ENCODE results near the gene ACTMAP.

The ACTMAP gene

GRCh38 chr19:40776932-40777644, 26.8 kb upstream of the ACTMAP start (continued):
- 0 out of 2 replicates have a peak, but pooled peaks have one; percentile 39 for TF ChIP-seq PRDM4 (tag by site-specific recombination; IDR thresholded peaks at IDR 0.05)

GRCh38 chr19:40776364-40776763, 26.1 kb upstream of the ACTMAP start:
- ChIA-PET CTCF (interaction anchor here (0.7 to 6.4 kb wide), 7 partner anchors 13 to 174 kb away, joined by 4 to 61 read pairs (median 5); no protein-coding TSS in a partner anchor), POLR2A (interaction anchor here (2.6 to 3.2 kb wide), 6 partner anchors 9 to 56 kb away, joined by 14 to 180 read pairs (median 34); partner anchors contain the start of genes ACTMAP and SNRPA)
- Histone ChIP-seq H3K36me3 (ENCODE audit: control insufficient read depth in 2 of 2, insufficient read depth in 1 of 2, low read length in 2 of 2) (peaks cover 0 to 18% of the 10 kb centered on the region in 2 experiments; a peak in 1 of 3 replicates), H3K4me3 (ENCODE audit: low read depth, low read length) (no peak overlapping the region), H3K4me1 (ENCODE audit: control insufficient read depth, insufficient read depth, low read length) (peaks cover 13% of the 10 kb centered on the region), H3K27ac (ENCODE audit: extremely low read depth, low read depth, low read length) (no peak overlapping the region), H3K9me3 (ENCODE audit: control insufficient read depth, insufficient read depth, low read depth, low read length) (no peaks in the 10 kb centered on the region)
- TF ChIP-seq ZNF521 (tag by site-specific recombination; IDR thresholded peaks at IDR 0.05) (no peak), ZNF121 (tag by site-specific recombination; IDR thresholded peaks at IDR 0.05) (peak; percentile 93; the same call in 1 of the 2 replicates), ZBTB49 (tag by site-specific recombination; IDR thresholded peaks at IDR 0.05; ENCODE audit: low read depth) (no peak), OSR2 (tag by site-specific recombination; IDR thresholded peaks at IDR 0.05) (no peak), BCL6B (tag by site-specific recombination; IDR thresholded peaks at IDR 0.05) (no peak)

- TF ChIP-seq ZNF664 (tag by site-specific recombination; IDR thresholded peaks at IDR 0.05) (no peak), ZFHX2 (tag by site-specific recombination; conservative IDR thresholded peaks at IDR 0.05) (0 out of 2 replicates have a peak, but pooled peaks have one; percentile 37), EGR2 (tag by site-specific recombination; IDR thresholded peaks at IDR 0.05; ENCODE audit: low read depth) (peak; percentile 9; the same call in 1 of the 2 replicates)
- H3K27ac ChIP-seq (ENCODE audit: extremely low read depth, low read depth, low read length): 0 out of 2 replicates have a peak overlapping the region, but pooled peaks have one; percentile 17
- ChIA-PET POLR2A (interaction anchor here (0.6 to 3.2 kb wide), 2 partner anchors 32 to 224 kb away, joined by 5 to 30 read pairs; no protein-coding TSS in a partner anchor), CTCF (interaction anchor here (0.6 to 6.4 kb wide), 5 partner anchors 10 to 66 kb away, joined by 3 to 61 read pairs (median 4); no protein-coding TSS in a partner anchor)
- H3K4me1 ChIP-seq (ENCODE audit: control insufficient read depth, insufficient read depth, low read length): peaks cover 13% of the 10 kb centered on the region
- no peaks in the 10 kb centered on the region for H3K9me3 ChIP-seq (ENCODE audit: control insufficient read depth, insufficient read depth, low read depth, low read length)
- H3K4me3 ChIP-seq (ENCODE audit: low read depth, low read length): no peak overlapping the region
- H3K36me3 ChIP-seq (ENCODE audit: control insufficient read depth in 2 of 2, insufficient read depth in 1 of 2, low read length in 2 of 2): peaks cover 0 to 13% of the 10 kb centered on the region in 2 experiments; a peak in 1 of 3 replicates
Measured at GRCh38 chr19:40775632-40776022, 25.4 kb upstream of the ACTMAP start.

- CTCF ChIA-PET: interaction anchor here (0.5 to 6.4 kb wide), 6 partner anchors 9 to 409 kb away, joined by 3 to 61 read pairs (median 4); no protein-coding TSS in a partner anchor
- H3K36me3 ChIP-seq (ENCODE audit: control insufficient read depth in 2 of 2, insufficient read depth in 1 of 2, low read length in 2 of 2): peaks cover 0 to 14% of the 10 kb centered on the region in 2 experiments; a peak in 1 of 3 replicates
- POLR2A ChIA-PET: interaction anchor here (0.6 kb wide), 1 partner anchor 224 kb away, joined by 5 read pairs; no protein-coding TSS in a partner anchor
- no peak for TF ChIP-seq PRDM2 (tag by site-specific recombination; IDR thresholded peaks at IDR 0.05; ENCODE audit: borderline replicate concordance)
- TF ChIP-seq ZNF24 (tag by site-specific recombination; IDR thresholded peaks at IDR 0.05): no peak
- no peak for TF ChIP-seq GLI2 (tag by site-specific recombination; IDR thresholded peaks at IDR 0.05; ENCODE audit: borderline replicate concordance, low read depth)
- TF ChIP-seq YY1 (tag by site-specific recombination; IDR thresholded peaks at IDR 0.05): no peak
Measured at GRCh38 chr19:40774916-40775631, 24.8 kb upstream of the ACTMAP start, which contains the start of gene MIA. Gene MIA (plus strand): TSS chr19:40775521. CDS start chr19:40775543, 22 bp downstream.

More at GRCh38 chr19:40774916-40775631, 24.8 kb upstream of the ACTMAP start, which contains the start of gene MIA:
- H3K4me1 ChIP-seq (ENCODE audit: control insufficient read depth, insufficient read depth, low read length): peaks cover 13% of the 10 kb centered on the region
- no peaks in the 10 kb centered on the region for H3K9me3 ChIP-seq (ENCODE audit: control insufficient read depth, insufficient read depth, low read depth, low read length)
- no peak within 1 kb of the TSS for H3K4me3 ChIP-seq (ENCODE audit: low read depth, low read length)
- H3K27ac ChIP-seq (ENCODE audit: extremely low read depth, low read depth, low read length): 0 out of 2 replicates have a peak within 1 kb of the TSS, but pooled peaks have one; percentile 17
